ENCODE measurements around the gene PTPRA.
A peak's percentile ranks its signal among the peaks of the same experiment; 100 is the strongest.

DNA sequence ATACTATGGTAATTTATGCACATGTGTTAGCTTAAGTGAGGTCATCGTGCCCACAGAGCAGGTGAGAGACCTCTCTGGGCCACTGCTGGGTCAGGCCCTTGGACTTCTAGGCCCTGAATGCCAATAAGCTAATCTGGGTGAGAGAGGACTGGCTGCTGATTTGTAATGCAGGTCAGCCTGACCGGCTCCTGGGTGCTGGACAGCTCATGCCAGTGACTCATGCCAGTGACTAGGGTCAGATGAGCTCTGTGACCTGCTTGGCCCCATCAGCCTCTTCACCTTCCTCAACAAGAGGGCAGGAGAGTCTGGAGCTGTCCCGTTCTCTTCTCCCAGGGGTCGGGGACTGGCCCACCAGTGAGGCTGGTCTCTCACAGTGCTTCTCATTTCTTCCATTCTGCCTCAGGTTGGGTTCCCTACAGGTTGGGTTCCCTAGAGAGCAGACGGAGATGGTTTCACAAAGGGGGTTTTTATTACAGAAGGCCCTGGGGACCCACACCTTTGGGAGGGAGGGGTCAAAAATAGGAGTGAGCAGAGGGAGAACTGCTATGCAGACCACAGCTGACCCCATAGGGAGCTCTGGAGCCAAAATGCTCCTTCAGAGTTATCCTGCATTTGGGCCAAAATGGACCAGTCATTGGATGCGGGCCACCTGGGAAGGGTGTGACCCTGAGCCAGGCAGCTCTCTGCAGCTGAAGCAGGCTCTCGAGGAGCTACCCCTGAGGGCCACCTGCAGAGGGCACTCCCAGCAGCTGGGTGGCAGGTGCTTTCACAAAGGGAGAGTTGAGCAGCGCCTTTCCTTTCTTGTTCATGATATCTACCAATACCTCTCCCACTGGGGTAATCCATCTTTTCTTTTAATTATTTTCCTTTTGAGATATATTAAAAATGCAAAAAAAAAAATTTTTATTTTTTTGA is 196.0 kb downstream of the PTPRA start:
- no peak for TF ChIP-seq ZNF274 (IDR thresholded peaks at IDR 0.05; ENCODE audit: borderline replicate concordance, extremely low read depth, low read length)
- peak in 1 of 2 experiments; percentile 25; a peak in 2 of 4 replicates for TF ChIP-seq RAD21 (IDR thresholded peaks at IDR 0.05 in 1 of 2, conservative IDR thresholded peaks at IDR 0.05 in 1 of 2; ENCODE audit: low read depth in 2 of 2, low read length in 2 of 2)
